ENCODE measurements around the gene MOCOS.
"Not testable (repeated sequence)": the region's sequence is repeated elsewhere in the genome, so short reads cannot be mapped to it uniquely, and the experiment has no call there.

Gene MOCOS

DNA sequence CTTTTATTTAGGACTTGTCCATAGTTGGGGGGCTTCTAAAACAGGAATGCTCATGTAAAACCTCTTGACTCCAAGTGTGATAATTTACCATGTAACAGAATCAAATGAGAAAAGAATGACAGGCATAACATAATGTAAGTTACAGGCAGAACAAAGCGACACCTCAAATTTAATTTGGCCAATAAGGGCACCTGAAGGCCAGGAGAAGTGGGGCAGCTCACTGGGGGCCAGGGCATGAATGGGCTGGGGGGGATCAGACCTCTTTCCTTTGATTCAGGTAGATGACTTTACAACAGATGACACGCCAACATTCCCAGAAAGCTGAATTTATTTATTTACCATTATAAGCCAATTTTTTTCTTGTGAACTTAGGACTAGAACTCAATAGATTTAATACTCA is 14.5 kb downstream of the MOCOS start:
- no peak for DNase-seq

- DNase-seq: no peak
Observed at GRCh38 chr18:36203360-36203895, 16.1 kb downstream of the MOCOS start.

DNA sequence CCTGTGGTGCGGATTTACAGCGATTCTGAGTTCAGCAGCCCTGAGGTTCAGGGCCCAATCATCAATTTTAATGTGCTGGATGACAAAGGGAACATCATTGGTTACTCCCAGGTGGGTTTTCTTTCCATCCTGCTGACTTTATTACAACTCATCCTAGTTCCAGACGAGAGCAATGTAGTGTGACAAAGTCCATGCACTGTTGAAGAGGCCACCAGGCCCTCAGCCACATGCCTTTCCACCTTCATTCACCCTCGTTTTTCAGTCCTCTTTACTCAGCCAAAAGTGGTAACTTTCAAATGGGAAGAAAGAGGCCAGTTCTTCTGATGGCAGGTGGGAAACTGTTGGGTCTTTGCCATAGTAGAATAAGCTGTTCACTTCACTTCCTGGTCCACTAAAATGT is 17.9 kb downstream of the MOCOS start:
- DNase-seq: no peak

DNA sequence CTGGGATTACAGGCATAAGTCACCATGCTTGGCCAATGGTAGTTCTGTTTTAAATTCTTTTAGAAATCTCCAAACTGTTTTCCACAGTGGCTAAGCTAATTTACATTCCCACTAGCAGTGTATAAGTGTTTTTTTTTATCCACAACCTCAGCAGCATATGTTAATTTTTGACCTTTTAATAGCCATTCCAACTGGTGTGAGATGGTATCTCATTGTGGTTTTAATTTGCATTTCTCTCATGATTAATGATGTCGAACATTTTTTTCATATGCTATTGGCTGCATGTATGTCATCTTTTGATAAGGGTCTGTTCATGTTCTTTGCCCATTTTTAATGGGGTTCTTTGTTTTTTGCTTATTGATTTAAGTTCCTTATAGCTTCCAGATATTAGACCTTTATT is 20.0 kb downstream of the MOCOS start:
- no peak for DNase-seq

DNA sequence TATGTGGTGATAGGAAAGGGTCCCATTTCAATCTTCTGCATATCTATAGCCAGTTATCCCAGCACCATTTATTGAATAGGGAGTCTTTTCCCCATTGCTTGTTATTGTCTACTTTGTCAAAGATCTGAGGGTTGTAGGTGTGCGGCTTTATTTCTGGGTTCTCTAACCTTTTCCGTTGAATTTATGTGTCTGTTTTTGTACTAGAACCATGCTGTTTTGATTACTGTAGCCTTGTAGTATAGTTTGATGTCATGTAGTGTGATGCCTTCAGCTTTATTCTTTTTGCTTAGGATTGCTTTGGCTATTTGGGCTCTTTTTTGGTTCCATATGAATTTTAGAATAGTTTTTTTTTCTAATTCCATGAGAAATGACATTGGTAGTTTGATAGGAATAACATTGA is 20.7 kb downstream of the MOCOS start:
- not testable (repeated sequence) for DNase-seq

- DNase-seq: no peak
Observed at GRCh38 chr18:36211612-36212065, 24.3 kb downstream of the MOCOS start.

- no peak for DNase-seq
Observed at GRCh38 chr18:36212301-36213171, 25.2 kb downstream of the MOCOS start.

- no peak for DNase-seq
Observed at GRCh38 chr18:36214811-36215210, 27.5 kb downstream of the MOCOS start.

DNA sequence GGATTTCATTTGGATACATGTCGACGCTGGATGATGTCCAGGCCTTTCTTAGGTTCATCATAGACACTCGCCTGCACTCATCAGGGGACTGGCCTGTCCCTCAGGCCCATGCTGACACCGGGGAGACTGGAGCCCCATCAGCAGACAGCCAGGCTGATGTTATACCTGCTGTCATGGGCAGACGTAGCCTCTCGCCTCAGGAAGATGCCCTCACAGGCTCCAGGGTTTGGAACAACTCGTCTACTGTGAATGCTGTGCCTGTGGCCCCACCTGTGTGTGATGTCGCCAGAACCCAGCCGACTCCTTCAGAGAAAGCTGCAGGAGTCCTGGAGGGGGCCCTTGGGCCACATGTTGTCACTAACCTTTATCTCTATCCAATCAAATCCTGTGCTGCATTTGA is 28.3 kb downstream of the MOCOS start:
- DNase-seq: no peak

- no peak for DNase-seq
Observed at GRCh38 chr18:36217348-36217747, 30.1 kb downstream of the MOCOS start.

DNA sequence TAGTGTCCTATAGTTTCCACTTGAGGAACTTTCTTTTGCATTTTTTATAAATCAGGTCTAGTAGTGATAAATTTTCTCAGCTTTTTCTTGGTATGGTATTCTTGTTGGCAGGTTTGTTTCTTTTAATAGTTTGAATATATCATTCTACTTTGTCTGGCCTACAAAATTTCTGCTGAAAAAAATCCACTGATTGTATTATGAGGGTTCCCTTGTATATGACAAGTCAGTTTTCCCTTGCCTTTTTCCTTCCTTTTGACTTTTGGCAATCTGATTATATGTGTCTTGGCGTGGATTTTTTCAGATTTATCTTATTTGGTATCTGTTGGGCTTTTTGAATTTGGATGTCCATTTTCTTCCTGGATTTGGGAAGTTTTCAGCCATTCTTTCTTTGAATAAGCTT is 41.9 kb downstream of the MOCOS start:
- DNase-seq: no peak

- DNase-seq: not testable (repeated sequence)
Observed at GRCh38 chr18:36240510-36240909, 53.2 kb downstream of the MOCOS start.

DNA sequence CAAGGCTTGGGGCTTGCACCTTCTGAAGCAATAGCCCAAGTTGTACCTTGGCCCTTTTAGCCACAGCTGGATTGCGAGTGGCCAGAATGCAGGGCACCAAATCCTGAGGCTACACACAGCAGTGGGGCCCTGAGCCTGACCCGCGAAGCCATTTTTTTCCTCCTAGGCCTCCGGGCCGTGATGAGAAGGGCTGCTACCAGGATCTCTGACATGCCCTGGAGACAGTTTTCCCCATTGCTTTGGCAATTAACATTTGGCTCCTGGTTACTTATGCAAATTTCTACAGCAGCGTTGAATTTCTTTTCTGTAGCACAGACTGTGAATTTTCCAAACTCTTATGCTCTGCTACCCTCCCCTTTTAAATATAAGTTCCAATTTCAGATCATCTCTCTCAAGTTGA is 54.5 kb downstream of the MOCOS start:
- no peak for DNase-seq

- DNase-seq: no peak
Observed at GRCh38 chr18:36247036-36247435, 59.7 kb downstream of the MOCOS start.

DNA sequence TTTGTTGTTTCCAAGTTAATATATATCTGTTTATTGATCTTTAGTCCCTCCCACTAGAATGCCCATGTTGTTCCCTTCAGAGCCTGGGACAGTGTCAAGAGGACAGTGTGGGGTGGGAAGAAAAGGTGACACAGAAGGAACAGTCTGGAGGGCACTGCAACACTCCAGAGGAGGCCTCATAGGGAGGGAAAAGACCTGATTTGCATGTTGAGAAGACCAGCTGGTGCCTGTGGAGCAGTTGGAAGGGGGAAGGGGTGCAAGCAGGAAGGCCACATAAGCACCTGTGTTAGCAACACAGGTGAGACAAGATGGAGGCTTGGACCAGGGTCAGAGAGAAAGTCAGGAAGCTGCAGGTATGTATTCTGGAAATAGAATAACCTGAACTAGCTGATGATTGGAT is 62.1 kb downstream of the MOCOS start:
- DNase-seq: no peak

DNA sequence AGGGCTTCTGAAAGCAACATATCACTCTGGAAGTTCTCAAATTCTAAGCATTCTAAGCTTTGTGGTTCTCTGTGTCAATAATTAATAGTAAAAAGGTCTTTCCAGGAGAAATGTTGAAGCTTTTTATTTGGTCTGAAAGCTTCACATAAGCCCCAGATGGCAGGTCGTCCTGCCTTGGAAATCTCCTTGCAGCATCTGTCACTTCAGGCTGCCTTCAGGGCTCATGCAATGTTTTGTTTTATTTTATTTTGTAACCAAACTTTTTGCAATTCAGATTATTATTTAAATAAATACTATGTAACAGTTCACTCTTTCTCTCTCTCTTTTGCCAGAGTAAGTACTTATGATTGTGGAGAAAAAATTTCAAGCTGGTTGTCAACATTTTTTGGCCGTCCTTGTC is 63.5 kb downstream of the MOCOS start:
- DNase-seq: no peak

- no peak for DNase-seq
Observed at GRCh38 chr18:36255072-36255698, 67.9 kb downstream of the MOCOS start.

DNA sequence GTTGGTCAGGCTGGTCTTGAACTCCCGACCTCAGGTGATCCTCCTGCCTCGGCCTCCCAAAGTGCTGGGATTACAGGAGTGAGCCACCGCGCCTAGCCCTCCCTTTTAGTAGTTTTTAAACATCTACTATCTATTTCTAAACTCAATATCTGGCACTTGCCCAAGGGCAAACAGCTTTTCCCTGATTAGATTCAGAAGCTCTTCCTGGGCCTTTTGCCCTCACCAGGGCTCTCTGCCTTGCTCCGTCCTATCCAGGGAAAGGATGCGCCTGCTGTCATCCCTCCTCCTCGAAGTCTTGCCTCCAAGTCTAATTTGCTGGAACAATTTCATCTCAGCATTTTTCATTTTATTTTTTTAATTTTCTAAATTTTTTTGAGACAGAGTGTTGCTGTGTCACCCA is 68.8 kb downstream of the MOCOS start:
- no peak for DNase-seq

DNA sequence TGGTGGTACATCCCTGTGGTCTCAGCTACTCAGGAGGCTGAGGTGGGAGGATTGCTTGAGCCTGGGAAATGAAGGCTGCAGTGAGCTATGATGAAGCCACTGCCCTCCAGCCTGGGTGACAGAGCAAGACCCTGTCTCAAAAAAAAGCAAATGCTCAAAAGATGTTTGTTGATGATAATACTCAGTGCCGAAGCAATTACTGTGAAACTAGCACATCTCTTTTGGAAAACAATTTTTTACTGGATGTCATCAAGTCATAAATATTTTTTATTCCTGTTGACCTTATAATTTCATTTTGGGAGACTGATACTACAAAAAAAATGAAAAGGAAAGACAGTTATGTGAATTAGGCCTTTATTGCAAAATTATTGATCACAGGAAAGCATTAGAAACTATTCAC is 75.7 kb downstream of the MOCOS start:
- DNase-seq: no peak

DNA sequence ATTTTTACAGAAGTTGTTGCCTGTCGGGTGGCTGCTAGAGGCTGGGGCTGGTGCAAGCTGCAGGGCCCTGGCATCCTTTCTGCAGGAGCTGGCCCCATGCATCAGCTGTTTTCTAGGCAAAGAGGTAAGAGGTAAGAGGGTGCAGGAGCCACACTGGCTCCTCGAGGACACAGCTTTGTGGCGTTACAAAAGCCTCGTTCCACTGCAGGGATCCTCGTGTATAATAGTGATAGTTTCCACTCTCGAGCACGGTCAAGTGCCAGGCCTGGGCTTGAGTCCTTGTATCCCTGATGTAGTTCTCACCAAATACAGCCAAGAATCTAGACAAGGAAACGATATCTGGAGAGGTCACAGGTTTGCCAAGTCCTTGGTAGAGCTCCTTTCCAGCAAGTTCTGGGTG is 77.0 kb downstream of the MOCOS start:
- no peak for DNase-seq

- DNase-seq: no peak
Observed at GRCh38 chr18:36265015-36265414, 77.7 kb downstream of the MOCOS start.

DNA sequence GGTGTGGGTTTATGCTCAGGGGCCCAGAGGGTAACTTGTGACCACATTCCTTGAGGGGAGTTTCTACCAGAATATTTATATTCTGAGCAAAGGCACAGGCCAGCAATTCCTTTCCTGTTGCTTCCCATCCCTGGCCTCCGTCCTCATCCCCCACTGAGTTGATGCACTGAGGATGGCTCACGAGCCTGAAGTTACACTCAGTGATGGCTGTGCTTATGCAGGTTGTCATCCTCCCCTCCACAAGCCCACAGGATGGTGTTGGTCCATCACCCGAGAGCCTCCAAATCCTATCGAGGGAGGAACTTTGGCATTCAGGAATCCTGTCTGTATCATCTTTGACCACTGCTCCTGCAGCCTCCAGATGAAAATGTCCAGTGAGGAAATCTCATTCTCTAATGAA is 81.9 kb downstream of the MOCOS start:
- DNase-seq: no peak

DNA sequence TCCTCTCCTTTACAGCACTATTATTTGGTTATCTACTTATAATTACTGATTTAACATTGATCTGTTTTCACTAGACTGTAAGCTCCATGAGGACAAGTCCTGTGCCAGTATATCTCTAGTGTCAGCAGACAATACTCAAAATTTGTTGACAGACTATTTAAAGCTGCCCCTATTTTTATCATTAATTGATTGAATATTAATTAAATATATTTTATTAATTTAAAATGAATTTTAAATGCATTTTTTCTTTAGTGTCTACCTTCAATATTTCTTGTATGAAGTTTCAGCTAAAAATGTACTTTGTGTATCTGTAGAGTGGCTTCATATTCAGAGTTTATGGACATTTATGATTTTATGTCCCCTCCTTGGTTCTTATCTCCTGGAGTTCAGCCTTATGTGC is 83.9 kb downstream of the MOCOS start:
- no peak for DNase-seq

DNA sequence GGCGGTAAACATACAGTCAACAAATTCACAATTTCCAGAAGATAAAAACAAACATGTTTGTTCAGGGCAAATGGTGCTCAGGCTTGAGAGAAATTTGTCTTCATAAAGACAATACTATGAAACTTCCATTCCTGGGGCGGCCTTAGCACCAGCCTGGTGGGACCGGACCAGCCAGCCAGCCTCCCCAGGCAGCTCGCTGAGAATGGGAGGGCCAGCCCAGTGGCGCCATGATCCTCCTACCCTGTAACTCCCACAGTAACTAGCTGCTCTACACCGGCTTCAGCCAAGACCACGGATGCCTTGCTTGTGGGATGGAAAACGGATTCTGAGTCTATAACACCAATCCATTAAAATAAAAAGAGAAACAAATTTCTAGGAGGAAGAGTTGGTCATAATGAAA is 86.0 kb downstream of the MOCOS start:
- no peak for DNase-seq
